Small intestine (tissue), 7 donors: ENCODE data around the gene FAM98A. TPM values are rescaled to one million over a fixed set of nuclear protein-coding genes. Genes with fewer than 3 reads are reported as not detected.

Experiments used
- DNase-seq, 2 donors: peaks; one replicate each; pipeline versions ENCODE4 v3.0.0 to v3.0.0-alpha.2; 2013
- FAIRE-seq: peaks from 2 replicates; lab custom pipeline; 2012; peaks lifted over from hg19 to GRCh38; lab: Jason Lieb, UNC
- H3K27ac ChIP-seq, 3 donors: one replicate each; pipeline ENCODE4 v1.5.1; 2013; ENCODE audit warnings: low read length in 2 of 3, mild to moderate bottlenecking in 2 of 3, control low read depth in 1 of 3, inconsistent platforms in 1 of 3, low read depth in 1 of 3, moderate library complexity in 1 of 3
- H3K27me3 ChIP-seq, 3 donors: one replicate each; pipeline ENCODE4 v1.6.1; 2013; ENCODE audit warnings: low read length in 3 of 3, inconsistent platforms in 1 of 3; ENCODE audit not compliant: control insufficient read depth in 3 of 3, insufficient read depth in 3 of 3
- H3K36me3 ChIP-seq, 3 donors: one replicate each; pipeline ENCODE4 v1.6.1; 2013; ENCODE audit warnings: low read length in 3 of 3, inconsistent platforms in 1 of 3, low read depth in 1 of 3, mild to moderate bottlenecking in 1 of 3, moderate library complexity in 1 of 3; ENCODE audit not compliant: control insufficient read depth in 3 of 3, insufficient read depth in 2 of 3
- H3K4me1 ChIP-seq, 3 donors: one replicate each; pipeline ENCODE4 v1.6.1; 2013; ENCODE audit warnings: low read length in 2 of 3, inconsistent platforms in 1 of 3, low read depth in 1 of 3, mild to moderate bottlenecking in 1 of 3, moderate library complexity in 1 of 3; ENCODE audit not compliant: control insufficient read depth in 3 of 3, insufficient read depth in 2 of 3
- H3K4me3 ChIP-seq, 3 donors: one replicate each; pipeline ENCODE4 v1.5.1; 2013; ENCODE audit warnings: low read length in 3 of 3, control low read depth in 1 of 3, inconsistent platforms in 1 of 3, low read depth in 1 of 3, mild to moderate bottlenecking in 1 of 3, moderate library complexity in 1 of 3
- H3K9me3 ChIP-seq, 2 donors: one replicate each; pipeline ENCODE4 v1.6.1; 2013; ENCODE audit warnings: low read depth in 1 of 2, low read length in 1 of 2; ENCODE audit not compliant: control insufficient read depth in 2 of 2, insufficient read depth in 1 of 2
- WGBS, 3 donors: extraction: QIAGEN DNeasy Blood & Tissue Kit; methylation state at CpG; one replicate each; pipeline ENCODE4 v1.1.7; 2013; 5-methylcytosine and 5-hydroxymethylcytosine counted together
- polyA plus RNA-seq, 4 donors: library from polyadenylated mRNA; stranded (reverse) in 3 of 4; unstranded in 1 of 4; fragments of 200-250 nt in 3 of 4; fragments of 120-200 nt in 1 of 4; gene quantifications; one replicate each; pipeline versions ENCODE4 v1.2.1 to v1.2.3, GENCODE V29; 2013
- donor health status: healthy with polysubstance abuse.
- donor health status: control.
- donor health status: control.
- donor health status: Bipolar disorder and iron deficiency.
- donor health status: healthy.

Gene FAM98A
- polyA plus RNA-seq, 4 donors, result 11.9 to 36.6 (median 20.3) TPM

DNA sequence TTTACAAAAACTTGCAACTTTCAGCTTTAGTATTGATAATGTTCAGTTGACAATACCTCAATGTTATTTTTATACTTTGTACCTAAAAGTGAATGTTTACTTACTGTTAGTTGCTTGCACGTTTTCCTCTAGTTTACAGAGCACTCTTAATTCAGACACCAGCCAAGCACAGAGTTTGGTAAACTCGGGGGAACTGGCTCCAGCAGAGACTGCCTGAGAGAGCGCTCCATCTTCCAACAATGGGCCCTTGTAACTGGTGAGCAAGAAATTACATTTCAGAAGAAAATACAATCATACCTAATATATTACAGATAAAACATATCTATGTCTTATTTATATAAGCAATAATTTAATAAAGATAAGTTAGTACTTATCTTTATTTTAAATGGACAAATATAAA is 3.7 kb downstream of the FAM98A start:
- peaks cover 0 to 3% (median 3%) of the 10 kb centered on the region in 3 donors for H3K4me1 ChIP-seq
- 63 to 74% (median 66%) methylated on average over 3 of the region's 3 CpGs for WGBS, 3 donors
- H3K27ac ChIP-seq, result no peak overlapping the region
- DNase-seq (no peak), FAIRE-seq (no peak)
- H3K36me3 ChIP-seq, result peaks cover 0 to 7% (median 0%) of the 10 kb centered on the region in 3 donors
- H3K4me3 ChIP-seq, result no peak overlapping the region
- H3K9me3 ChIP-seq, result no peaks in the 10 kb centered on the region
- no peaks in the 10 kb centered on the region for H3K27me3 ChIP-seq

DNA sequence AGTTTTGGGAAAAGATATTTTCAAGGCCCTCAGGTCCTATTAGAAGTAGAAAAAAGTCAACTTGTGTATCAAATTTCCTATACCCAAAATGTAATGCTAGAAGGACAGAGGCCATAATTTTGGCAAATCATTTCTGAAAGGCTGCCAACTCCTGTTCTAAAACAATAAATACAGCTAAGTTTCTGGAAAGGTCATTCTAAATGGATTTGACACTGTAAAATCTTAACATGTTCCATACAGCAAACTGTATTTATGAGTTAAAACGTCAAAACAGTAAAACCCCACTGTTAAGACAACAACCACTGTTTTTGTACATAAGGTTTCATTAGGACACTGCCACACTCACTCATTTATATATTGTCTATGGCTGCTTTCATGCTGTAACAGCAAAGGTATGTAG is 9.7 kb downstream of the FAM98A start:
- no peak for FAIRE-seq
- 44 to 64% (median 48%) methylated on average over 1 of the region's 1 CpG for WGBS, 3 donors
- H3K36me3 ChIP-seq, result peaks cover 0 to 16% (median 16%) of the 10 kb centered on the region in 3 donors
- H3K9me3 ChIP-seq, result no peaks in the 10 kb centered on the region
- no peak for DNase-seq
- H3K27ac ChIP-seq, result no peak overlapping the region
- no peak overlapping the region for H3K4me3 ChIP-seq
- H3K27me3 ChIP-seq, result no peaks in the 10 kb centered on the region
- no peaks in the 10 kb centered on the region for H3K4me1 ChIP-seq

DNA sequence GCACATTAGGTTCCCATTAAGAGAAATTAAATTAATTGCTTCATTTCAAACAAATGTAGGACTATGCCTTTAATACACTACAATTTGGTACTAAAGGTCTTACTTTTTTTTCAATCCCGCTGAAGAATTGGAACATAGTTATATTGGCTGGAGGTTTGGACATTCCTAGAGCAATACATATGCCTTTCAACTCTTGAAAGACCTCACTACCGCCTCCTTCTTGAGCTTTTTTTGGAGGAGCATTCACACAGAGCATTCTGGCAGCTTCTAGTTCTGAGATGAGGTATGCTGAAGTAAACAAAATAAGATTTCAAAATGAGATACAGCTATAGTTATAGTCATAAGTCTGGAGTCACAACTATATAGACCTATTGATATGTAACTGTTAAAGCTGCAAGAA is 10.9 kb downstream of the FAM98A start:
- H3K36me3 ChIP-seq, result peaks cover 0 to 17% (median 16%) of the 10 kb centered on the region in 3 donors
- no peak overlapping the region for H3K4me3 ChIP-seq
- WGBS, 3 donors, result 71 to 87% (median 83%) methylated on average over 2 of the region's 2 CpGs
- no peak overlapping the region for H3K27ac ChIP-seq
- no peak for FAIRE-seq
- H3K9me3 ChIP-seq, result no peaks in the 10 kb centered on the region
- H3K4me1 ChIP-seq, result no peaks in the 10 kb centered on the region
- no peak for DNase-seq
- no peaks in the 10 kb centered on the region for H3K27me3 ChIP-seq

DNA sequence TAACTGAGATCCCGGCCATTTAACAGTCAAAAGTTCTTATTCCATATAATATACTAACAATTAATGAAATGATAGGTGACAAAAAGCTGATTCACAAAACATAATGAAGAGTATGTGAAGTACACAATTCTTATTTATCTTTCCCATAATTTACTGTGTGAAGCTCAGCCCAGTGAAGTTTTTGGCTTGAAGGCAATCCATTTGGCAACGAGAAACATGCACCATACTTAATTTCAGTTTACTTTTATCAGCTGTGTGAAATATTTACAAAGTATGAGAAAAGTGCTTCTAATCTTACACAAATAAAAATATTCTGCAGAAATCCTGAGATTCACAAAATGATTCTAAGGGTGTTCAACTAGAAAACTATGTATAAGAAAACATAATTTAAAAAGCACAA is 12.3 kb downstream of the FAM98A start:
- Histone ChIP-seq H3K36me3 (peaks cover 0 to 17% (median 9%) of the 10 kb centered on the region in 3 donors), H3K4me1 (no peaks in the 10 kb centered on the region), H3K27me3 (no peaks in the 10 kb centered on the region), H3K9me3 (no peaks in the 10 kb centered on the region), H3K4me3 (no peak overlapping the region), H3K27ac (no peak overlapping the region)
- FAIRE-seq (no peak), DNase-seq (no peak)
- WGBS, 3 donors, result 77 to 88% (median 84%) methylated on average over 2 of the region's 2 CpGs

DNA sequence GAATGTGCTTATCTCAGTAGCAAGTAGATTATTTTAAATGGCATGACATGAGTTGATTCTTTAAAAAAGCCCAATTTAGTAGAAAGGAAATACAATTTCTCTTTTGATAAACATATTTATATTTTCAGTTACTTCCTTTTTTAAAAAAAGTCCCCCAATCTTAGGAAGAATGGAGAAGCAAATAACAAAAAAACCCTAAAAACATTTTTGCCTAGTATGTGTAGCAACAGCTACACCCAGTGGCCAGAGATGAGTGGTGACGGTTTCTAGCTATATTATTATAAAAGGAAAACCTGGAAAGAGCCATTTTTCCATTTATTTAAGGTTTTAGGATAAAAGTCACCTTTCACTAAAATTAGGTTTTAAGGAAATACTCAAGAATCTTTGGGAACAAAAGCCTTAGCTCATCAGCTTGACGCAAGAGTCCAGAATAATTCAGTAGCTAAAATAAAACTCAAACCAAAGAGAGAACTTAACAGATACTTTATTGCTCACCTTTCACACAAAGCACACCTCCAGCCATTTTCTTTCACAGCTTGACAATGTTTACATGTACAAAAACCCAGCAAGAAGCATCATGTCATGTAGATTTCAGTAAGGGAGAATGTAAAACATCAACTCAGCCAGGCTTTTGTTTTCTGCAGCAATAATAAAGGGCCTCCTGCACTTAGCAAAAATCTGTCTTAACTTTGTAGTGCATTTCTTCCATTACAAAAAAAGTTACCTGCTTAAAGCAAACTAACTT is 15.7 kb downstream of the FAM98A start:
- no peak overlapping the region for H3K4me3 ChIP-seq
- H3K36me3 ChIP-seq, result peaks cover 0 to 12% (median 9%) of the 10 kb centered on the region in 3 donors
- DNase-seq, result peak; percentile 18 to 41
- WGBS, 3 donors, result 28 to 44% (median 39%) methylated on average over 2 of the region's 2 CpGs
- no peak overlapping the region for H3K27ac ChIP-seq
- H3K9me3 ChIP-seq, result no peaks in the 10 kb centered on the region
- H3K4me1 ChIP-seq, result no peaks in the 10 kb centered on the region
- no peaks in the 10 kb centered on the region for H3K27me3 ChIP-seq
- FAIRE-seq, result peak; percentile 84

DNA sequence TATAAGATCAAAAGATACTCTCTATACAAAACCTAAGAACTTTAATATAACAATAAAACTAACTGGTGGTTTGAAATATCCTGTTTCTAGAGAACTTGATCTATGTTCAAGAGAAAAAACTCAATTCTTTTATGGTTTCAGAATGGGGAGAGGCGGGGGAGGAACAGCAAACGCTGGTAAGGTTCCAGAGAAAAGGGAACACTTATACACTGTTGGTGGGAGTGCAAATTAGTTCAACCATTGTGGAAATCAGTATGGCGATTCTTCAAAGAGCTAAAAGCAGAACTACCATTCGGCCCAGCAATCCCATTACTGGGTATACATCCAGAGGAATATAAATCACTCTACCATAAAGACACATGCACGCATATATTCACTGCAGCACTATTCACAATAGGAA is 17.2 kb downstream of the FAM98A start:
- no peaks in the 10 kb centered on the region for H3K4me1 ChIP-seq
- peaks cover 0 to 10% (median 9%) of the 10 kb centered on the region in 3 donors for H3K36me3 ChIP-seq
- H3K27ac ChIP-seq, result no peak overlapping the region
- no peak for FAIRE-seq
- H3K9me3 ChIP-seq, result no peaks in the 10 kb centered on the region
- 80 to 91% (median 89%) methylated on average over 5 of the region's 5 CpGs for WGBS, 3 donors
- no peak overlapping the region for H3K4me3 ChIP-seq
- no peaks in the 10 kb centered on the region for H3K27me3 ChIP-seq
- DNase-seq, result no peak

DNA sequence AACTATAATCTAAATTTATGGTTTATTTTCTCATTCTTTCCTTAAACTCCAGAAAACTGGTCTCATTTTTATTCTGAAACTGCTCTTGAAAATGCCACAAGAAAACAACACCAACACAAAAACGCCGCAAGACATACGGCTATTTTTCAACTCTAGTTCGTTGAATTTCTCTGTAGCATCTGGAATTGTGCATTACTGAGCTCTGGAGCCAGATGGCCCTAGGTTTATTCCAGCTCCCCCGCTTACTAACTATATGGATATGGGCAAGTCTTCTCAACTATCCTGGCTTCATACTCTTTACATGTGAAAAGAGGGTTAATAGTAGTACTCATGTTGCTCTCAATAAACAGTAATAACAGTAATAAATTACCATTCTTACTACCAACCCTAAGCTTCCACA is 19.9 kb downstream of the FAM98A start:
- Histone ChIP-seq H3K4me1 (no peaks in the 10 kb centered on the region), H3K27me3 (no peaks in the 10 kb centered on the region), H3K4me3 (no peak overlapping the region), H3K9me3 (no peaks in the 10 kb centered on the region), H3K27ac (no peak overlapping the region), H3K36me3 (no peaks in the 10 kb centered on the region)
- 90 to 95% (median 95%) methylated on average over 5 of the region's 5 CpGs for WGBS, 3 donors
- FAIRE-seq (no peak), DNase-seq (no peak)

DNA sequence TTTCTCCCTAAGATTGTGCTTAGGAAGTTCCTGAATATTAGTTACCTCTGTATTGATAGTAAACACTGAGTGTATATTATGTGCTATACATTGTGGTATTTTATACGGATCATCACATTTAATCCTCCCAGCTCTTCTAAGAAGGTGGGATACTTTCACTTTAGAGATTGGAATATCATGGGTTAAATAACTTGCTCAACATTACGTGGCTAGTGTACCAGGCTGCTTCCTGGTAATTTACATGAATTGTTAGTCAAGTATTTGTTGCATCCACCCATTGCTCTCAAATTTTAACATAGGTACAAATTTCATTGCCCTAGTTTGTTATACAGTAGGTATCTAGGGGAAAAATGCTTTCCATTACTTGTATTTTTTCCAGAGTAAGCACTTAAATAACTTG is 21.4 kb downstream of the FAM98A start:
- no peaks in the 10 kb centered on the region for H3K9me3 ChIP-seq
- FAIRE-seq (no peak), DNase-seq (no peak)
- H3K27ac ChIP-seq, result no peak overlapping the region
- no peaks in the 10 kb centered on the region for H3K36me3 ChIP-seq
- H3K4me3 ChIP-seq, result no peak overlapping the region
- no peaks in the 10 kb centered on the region for H3K4me1 ChIP-seq
- 51 to 55% (median 53%) methylated on average over 2 of the region's 2 CpGs for WGBS, 3 donors
- no peaks in the 10 kb centered on the region for H3K27me3 ChIP-seq

DNA sequence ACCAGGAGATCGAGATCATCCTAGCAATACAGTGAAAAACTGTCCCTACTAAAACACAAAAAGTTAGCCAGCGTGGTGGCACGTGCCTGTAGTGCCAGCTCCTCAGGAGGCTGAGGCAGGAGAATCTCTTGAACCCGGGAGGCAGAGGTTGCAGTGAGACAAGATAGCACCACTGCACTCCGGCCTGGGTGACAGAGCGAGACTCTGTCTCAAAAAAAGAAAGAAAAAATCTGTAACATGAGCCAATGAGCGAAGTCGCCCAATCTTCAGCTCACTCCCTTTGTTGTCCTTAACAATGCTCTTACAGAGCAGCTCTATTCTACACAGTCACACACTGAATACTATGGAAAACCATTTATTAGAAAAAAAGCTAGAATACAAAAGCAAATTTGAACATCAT is 22.0 kb downstream of the FAM98A start:
- H3K27me3 ChIP-seq, result no peaks in the 10 kb centered on the region
- H3K9me3 ChIP-seq, result no peaks in the 10 kb centered on the region
- no peak for DNase-seq
- H3K27ac ChIP-seq, result no peak overlapping the region
- FAIRE-seq, result no peak
- H3K4me3 ChIP-seq, result no peak overlapping the region
- H3K4me1 ChIP-seq, result no peaks in the 10 kb centered on the region
- H3K36me3 ChIP-seq, result no peaks in the 10 kb centered on the region
- WGBS, 3 donors, result 90 to 95% (median 92%) methylated on average over 8 of the region's 8 CpGs
